GM18505 (cell line): Measurements from ENCODE around the gene BAD.
"Not testable (repeated sequence)": the region's sequence is repeated elsewhere in the genome, so short reads cannot be mapped to it uniquely, and the experiment has no call there.

ENCODE experiments used
- ATAC-seq: cut with Tn5 transposase; IDR thresholded peaks from one replicate; pipeline ENCODE4 v1.9.1; 2021; ENCODE audit not compliant: unreplicated experiment
- POLR2A ChIP-seq: IDR thresholded peaks from 4 replicates; pipeline ENCODE4 v1.6.1; 2011; ENCODE audit warnings: borderline replicate concordance; ENCODE audit not compliant: insufficient read depth, insufficient read length; ENCODE audit errors: extremely low read depth

BAD gene

GRCh38 chr11:64284048-64284961 is at the start of gene BAD:
TSS of gene BAD (minus strand) at chr11:64284665. CDS start at chr11:64284368, 297 bp downstream.
- peak; percentile 53 for ATAC-seq
- peak; percentile 56 for TF ChIP-seq POLR2A

DNA sequence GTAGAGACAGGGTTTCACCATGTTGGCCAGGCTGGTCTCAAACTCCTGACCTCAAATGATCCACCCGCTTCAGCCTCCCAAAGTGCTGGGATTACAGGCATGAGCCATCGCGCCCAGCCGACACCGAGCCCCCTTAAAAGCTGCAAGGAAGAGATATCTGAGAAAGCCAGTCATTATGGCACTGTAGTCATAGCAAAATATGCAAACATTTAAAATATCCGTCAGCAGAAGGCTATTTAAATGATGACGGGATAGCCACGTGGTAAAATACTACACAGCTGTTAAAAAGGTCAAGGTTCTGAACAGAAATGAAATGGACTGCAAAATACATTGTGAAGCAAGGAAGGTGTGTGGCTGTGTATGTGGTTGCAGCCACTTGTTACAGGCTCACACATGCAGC is 49.1 kb upstream of the BAD start:
- ATAC-seq = no peak
- TF ChIP-seq POLR2A = no peak

DNA sequence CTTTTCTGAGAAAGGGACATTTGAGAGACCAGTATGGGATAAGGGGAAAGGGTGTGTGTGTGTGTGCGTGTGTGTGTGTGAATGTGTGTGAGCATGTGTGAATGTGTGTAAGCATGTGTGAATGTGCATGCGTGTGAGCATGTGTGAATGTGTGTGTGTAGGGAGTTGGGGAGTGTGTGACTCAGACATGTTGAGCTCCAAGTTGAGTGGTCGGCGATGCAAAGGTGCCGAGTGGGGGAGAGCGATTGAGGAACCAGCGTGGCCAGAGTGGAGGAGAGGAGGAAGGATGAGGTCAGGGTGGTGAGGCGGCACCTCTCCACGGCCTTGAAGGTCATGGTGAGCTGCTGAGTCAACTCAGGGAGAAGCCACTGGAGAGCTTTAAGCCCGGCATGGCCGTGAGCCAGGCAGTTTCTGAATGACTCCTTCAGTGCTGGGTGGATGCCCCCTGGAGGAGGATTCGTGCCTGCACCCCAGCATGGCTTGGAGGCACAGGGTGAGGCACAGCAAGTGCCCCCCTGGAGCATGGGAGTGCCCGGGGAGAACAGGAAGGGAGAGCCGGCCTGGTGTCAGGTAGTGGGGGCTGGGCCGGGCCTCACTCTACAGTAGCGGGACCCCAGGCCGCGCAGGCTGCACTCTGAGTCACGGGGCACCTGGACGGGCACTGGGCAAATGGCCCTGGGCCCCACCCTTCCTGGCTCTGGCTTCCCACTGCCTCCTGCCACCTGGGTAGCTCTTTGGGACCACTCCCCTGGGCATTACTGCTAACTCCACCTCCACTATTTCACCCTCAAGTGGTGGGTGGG is 47.3 kb upstream of the BAD start:
- TF ChIP-seq POLR2A = no peak
- ATAC-seq = peak; percentile 36

GRCh38 chr11:64330888-64331287 is 46.4 kb upstream of the BAD start:
- ATAC-seq = no peak
- no peak for TF ChIP-seq POLR2A

DNA sequence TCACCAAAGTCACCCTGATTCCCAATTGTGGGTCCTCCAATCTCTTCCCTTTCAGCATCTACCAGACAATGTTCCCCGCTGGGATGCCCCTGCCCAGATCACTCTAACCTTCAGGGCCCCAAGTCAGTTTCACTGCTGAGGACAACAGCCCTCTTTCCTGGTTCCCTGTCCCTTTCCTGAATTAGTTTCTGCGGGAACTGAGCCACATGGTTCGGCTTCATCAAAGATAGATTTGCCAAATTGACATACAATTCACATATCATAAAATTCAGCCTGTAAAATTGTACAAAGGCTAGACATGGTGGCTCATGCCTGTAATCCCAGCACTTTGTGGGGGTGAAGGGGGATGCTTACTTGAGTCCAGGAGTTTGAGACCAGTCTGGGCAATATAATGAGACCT is 43.5 kb upstream of the BAD start:
- TF ChIP-seq POLR2A = no peak
- ATAC-seq = no peak

DNA sequence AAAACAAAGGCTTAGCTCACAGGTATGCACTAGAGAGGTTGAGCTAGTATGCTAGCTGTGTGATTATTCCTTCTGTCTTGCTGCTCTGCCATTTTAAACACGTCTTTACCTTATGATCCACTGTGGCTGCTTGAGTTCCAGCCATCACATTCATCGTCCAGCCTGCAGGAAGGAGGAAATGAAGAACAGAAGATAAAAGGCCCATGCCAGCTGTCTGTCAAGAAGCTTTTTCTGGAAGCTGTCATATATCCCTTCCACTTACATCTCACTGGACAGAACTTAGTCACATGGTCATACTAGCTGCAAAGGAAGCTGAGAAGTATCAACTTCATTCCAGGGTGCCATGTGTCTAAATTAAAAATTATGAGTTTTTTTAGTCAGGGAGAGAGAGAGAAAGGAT is 42.9 kb upstream of the BAD start:
- no peak for TF ChIP-seq POLR2A
- ATAC-seq = no peak

DNA sequence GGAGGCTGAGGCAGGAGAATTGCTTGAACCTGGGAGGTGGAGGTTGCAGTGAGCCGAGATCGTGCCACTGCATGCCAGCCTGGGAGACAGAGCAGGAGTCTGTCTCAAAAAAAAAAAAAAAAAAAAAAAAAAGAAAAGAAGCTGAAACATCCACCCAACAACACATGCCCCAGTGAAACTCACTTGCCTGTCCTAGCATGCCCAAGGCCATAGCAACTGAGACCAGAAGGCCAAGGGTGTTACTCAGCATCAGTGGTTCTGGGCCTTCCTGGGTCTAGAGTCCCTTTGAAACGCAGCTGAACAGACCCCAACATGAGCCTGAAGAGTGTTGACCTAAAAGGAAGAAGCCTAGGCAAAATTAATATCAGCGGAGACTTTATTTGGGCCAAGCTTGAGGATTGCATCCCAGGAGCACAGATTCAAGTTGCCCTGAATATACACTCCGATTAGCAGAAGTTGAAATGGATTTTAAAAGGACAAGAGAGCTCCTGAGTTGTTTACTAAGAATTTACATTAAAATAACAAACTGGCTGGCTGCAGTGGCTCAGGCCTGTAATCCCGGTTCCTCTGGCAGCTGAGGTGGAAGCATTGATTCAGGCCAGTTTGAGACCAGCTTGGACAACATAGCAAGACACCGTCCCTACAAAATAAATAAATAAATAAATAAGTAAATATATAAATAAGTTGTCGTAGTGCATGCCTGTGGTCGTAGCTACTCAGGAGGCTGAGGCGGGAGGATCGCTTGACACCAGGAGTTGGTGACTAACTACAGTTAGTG is 40.4 kb upstream of the BAD start:
- no peak for TF ChIP-seq POLR2A
- ATAC-seq = no peak

GRCh38 chr11:64323984-64324383 is 39.5 kb upstream of the BAD start:
- not testable (repeated sequence) for ATAC-seq

- TF ChIP-seq POLR2A = no peak
- ATAC-seq = no peak
Observed at GRCh38 chr11:64323373-64323772, 38.9 kb upstream of the BAD start.

DNA sequence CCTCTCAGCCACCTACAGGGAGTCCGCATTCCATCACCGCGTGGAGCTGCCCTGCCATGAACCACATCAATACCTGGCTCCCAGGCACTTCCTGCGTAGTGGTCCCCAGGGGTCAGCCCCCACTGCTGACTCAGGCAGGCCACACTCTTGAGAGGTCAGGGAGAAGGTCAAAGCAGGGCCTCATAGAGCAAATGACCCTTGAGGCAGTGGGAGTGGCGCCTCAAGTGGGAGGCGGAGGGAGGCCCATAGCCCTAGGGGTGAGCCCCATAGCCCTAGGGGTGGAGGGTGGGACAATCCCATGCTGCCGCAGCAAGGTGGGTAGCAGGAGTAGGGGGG is 38.4 kb upstream of the BAD start:
- no peak for ATAC-seq
- no peak for TF ChIP-seq POLR2A

GRCh38 chr11:64321533-64321932 is 37.1 kb upstream of the BAD start:
- no peak for TF ChIP-seq POLR2A
- no peak for ATAC-seq

- ATAC-seq = no peak
- no peak for TF ChIP-seq POLR2A
Observed at GRCh38 chr11:64321026-64321425, 36.6 kb upstream of the BAD start.

GRCh38 chr11:64320556-64320955 is 36.1 kb upstream of the BAD start:
- ATAC-seq = no peak
- TF ChIP-seq POLR2A = no peak
